DOHH2 (cell line): Measurements from ENCODE around the gene CLEC10A.
"Not testable (repeated sequence)": the region's sequence is repeated elsewhere in the genome, so short reads cannot be mapped to it uniquely, and the experiment has no call there.

Experiments
- H3F3A ChIP-seq: fragments of 200-600 bp; sonication (generic), shearing (Covaris generic); 2 replicates; pipeline ENCODE4 v1.6.0; 2016; ENCODE audit warnings: antibody characterized with exemption, mild to moderate bottlenecking; ENCODE audit not compliant: control insufficient read depth, insufficient read depth
- H3K27ac ChIP-seq: fragments of 200-600 bp; sonication (generic); 2 replicates; pipeline ENCODE4 v1.5.1; 2014; ENCODE audit warnings: low read depth, mild to moderate bottlenecking, low read length, moderate library complexity
- H3K27me3 ChIP-seq: fragments of 200-600 bp; sonication (generic); 2 replicates; pipeline ENCODE4 v1.6.1; 2014; ENCODE audit warnings: mild to moderate bottlenecking, low read length, mixed read lengths; ENCODE audit not compliant: control insufficient read depth
- H3K36me3 ChIP-seq: fragments of 200-600 bp; sonication (generic); 2 replicates; pipeline ENCODE4 v1.6.1; 2014; ENCODE audit warnings: mild to moderate bottlenecking, low read length, moderate library complexity, mixed read lengths; ENCODE audit not compliant: control insufficient read depth
- H3K4me1 ChIP-seq: fragments of 200-600 bp; sonication (generic); 2 replicates; pipeline ENCODE4 v1.6.1; 2014; ENCODE audit warnings: mild to moderate bottlenecking, low read length, mixed read lengths; ENCODE audit not compliant: control insufficient read depth
- H3K4me2 ChIP-seq: fragments of 200-600 bp; sonication (generic); 2 replicates; pipeline ENCODE4 v1.6.0; 2014; ENCODE audit warnings: mild to moderate bottlenecking, low read length, moderate library complexity
- H3K4me3 ChIP-seq: fragments of 200-600 bp; sonication (generic); 2 replicates; pipeline ENCODE4 v1.5.1; 2014; ENCODE audit warnings: mild to moderate bottlenecking, low read length, mixed read lengths
- H3K79me2 ChIP-seq: fragments of 200-600 bp; sonication (generic); 2 replicates; pipeline ENCODE4 v1.6.1; 2014; ENCODE audit warnings: mild to moderate bottlenecking, low read length, mixed read lengths; ENCODE audit not compliant: control insufficient read depth
- H3K9me2 ChIP-seq: fragments of 200-600 bp; sonication (generic); replicated peaks from 2 replicates; pipeline ENCODE4 v1.6.1; 2014; ENCODE audit warnings: mild to moderate bottlenecking, low read length, mixed read lengths; ENCODE audit not compliant: control insufficient read depth
- H3K9me3 ChIP-seq: fragments of 200-600 bp; sonication (generic); 2 replicates; pipeline ENCODE4 v1.6.1; 2014; ENCODE audit warnings: antibody characterized with exemption, low read length, mixed read lengths; ENCODE audit not compliant: control insufficient read depth, insufficient read depth
- H4K20me1 ChIP-seq: fragments of 200-600 bp; sonication (generic); 2 replicates; pipeline ENCODE4 v1.6.0; 2014; ENCODE audit warnings: low read depth, mild to moderate bottlenecking, antibody characterized with exemption, low read length, moderate library complexity; ENCODE audit not compliant: control insufficient read depth, insufficient read depth
- EZH2phosphoT487 ChIP-seq: fragments of 200-600 bp; sonication (generic); IDR thresholded peaks from 2 replicates; pipeline ENCODE4 v1.6.1; 2017; ENCODE audit warnings: borderline replicate concordance, mild to moderate bottlenecking, antibody characterized with exemption, low read length, moderate library complexity, mixed read lengths
- TF ChIP-seq, protein P1 (sequence below): fragments of 200-600 bp; sonication (generic); IDR thresholded peaks from one replicate; pipeline ENCODE4 v1.5.1; 2014; ENCODE audit warnings: antibody characterized with exemption, mild to moderate bottlenecking, low read depth, low read length; ENCODE audit not compliant: poor library complexity, severe bottlenecking

CLEC10A gene

DNA sequence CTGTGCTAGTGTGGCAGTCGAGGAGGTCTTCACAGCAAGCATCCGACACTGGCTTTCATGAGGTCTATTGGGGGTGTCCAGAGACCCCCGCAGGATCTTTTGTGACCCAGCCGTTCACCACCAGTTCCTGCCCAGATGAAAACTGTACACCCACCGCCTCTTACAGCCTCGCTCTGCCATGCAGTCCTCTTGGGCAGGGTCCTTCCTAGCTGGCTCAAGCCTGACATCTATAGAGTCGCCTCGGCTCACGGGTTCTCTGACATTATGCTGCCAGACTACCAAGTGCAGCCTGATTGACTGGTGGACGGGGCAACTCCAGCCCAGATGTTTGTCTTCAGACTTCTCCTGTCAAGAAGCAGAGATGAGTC is 14.6 kb upstream of the CLEC10A start:
- no peaks in the 10 kb centered on the region for H3F3A ChIP-seq
- no peaks in the 10 kb centered on the region for H3K27me3 ChIP-seq
- no peaks in the 10 kb centered on the region for H3K9me2 ChIP-seq
- no peak overlapping the region for H3K4me3 ChIP-seq
- no peak overlapping the region for H3K27ac ChIP-seq
- H3K9me3 ChIP-seq: no peaks in the 10 kb centered on the region
- no peaks in the 10 kb centered on the region for H3K4me1 ChIP-seq
- H4K20me1 ChIP-seq: no peaks in the 10 kb centered on the region
- no peaks in the 10 kb centered on the region for H3K79me2 ChIP-seq
- TF ChIP-seq EZH2phosphoT487: no peak
- TF ChIP-seq, protein P1, sequence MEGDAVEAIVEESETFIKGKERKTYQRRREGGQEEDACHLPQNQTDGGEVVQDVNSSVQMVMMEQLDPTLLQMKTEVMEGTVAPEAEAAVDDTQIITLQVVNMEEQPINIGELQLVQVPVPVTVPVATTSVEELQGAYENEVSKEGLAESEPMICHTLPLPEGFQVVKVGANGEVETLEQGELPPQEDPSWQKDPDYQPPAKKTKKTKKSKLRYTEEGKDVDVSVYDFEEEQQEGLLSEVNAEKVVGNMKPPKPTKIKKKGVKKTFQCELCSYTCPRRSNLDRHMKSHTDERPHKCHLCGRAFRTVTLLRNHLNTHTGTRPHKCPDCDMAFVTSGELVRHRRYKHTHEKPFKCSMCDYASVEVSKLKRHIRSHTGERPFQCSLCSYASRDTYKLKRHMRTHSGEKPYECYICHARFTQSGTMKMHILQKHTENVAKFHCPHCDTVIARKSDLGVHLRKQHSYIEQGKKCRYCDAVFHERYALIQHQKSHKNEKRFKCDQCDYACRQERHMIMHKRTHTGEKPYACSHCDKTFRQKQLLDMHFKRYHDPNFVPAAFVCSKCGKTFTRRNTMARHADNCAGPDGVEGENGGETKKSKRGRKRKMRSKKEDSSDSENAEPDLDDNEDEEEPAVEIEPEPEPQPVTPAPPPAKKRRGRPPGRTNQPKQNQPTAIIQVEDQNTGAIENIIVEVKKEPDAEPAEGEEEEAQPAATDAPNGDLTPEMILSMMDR: no peak
- no peaks in the 10 kb centered on the region for H3K36me3 ChIP-seq
- H3K4me2 ChIP-seq: no peak overlapping the region

DNA sequence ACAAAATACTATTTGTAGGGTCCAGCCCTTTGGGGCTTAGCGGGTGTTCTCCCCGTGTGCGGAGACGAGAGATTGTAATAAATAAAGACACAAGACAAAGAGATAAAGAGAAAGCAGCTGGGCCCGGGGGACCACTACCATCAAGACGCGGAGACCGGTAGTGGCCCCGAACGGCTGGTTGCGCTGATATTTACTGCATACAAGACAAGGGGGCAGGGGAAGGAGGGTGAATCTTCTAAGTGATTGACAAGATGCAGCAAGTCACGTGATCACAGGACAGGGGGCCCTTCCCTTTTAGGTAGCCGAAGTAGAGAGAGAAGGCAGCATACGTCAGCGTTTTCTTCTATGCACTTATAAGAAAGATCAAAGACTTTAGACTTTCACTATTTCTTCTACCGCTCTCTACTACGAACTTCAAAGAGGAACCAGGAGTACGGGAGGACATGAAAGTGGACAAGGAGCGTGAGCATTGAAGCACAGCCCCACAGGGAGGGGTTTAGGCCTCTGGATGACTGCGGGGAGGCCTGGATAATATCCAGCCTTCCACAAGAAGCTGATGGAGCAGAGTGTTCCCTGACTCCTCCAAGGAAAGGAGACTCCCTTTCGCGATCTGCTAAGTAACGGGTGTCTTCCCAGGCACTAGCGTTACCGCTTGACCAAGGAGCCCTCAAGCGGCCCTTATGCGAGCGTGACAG is 11.4 kb upstream of the CLEC10A start:
- not testable (repeated sequence) for H3K36me3 ChIP-seq, H3K27me3 ChIP-seq

DNA sequence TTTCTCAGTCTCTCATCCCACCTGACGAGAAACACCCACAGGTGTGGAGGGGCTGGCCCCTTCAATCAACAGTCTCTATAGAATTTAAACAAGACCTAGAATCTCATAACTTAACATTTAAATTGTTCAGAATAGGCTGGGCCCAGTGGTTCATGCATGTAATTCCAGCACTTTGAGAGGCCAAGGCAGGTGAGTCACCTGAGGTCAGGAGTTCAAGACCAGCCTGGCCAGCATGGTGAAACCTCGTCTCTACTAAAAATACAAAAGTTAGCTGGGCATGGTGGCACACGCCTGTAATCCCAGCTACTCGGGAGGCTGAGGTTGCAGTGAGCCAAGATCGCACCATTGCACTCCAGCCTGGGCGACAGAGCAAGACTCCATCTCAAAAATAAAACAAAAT is 9.5 kb upstream of the CLEC10A start:
- not testable (repeated sequence) for H3K9me3 ChIP-seq, H3K4me3 ChIP-seq, H3K9me2 ChIP-seq, H4K20me1 ChIP-seq, H3K4me1 ChIP-seq, H3K27me3 ChIP-seq, H3K36me3 ChIP-seq, H3K27ac ChIP-seq, H3K4me2 ChIP-seq, H3K79me2 ChIP-seq, H3F3A ChIP-seq

More for the DNA sequence above, 11.4 kb upstream of the CLEC10A start:
- not testable (repeated sequence) for H3F3A ChIP-seq, H3K4me3 ChIP-seq, H3K27ac ChIP-seq, H3K4me1 ChIP-seq, H4K20me1 ChIP-seq, H3K9me3 ChIP-seq, H3K79me2 ChIP-seq, H3K9me2 ChIP-seq, H3K4me2 ChIP-seq

DNA sequence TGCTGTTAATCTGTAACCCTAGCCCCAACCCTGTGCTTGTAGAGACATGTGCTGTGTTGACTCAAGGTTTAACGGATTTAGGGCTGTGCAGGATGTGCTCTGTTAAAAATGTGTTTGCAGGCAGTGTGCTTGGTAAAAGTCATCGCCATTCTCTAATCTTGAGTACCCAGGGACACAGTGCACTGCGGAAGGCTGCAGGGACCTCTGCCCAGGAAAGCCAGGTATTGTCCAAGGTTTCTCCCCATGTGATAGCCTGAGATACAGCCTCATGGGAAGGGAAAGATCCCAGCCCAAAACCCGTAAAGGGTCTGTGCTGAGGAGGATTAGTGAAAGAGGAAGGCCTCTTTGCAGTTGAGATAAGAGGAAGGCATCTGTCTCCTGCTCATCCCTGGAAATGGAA is 8.4 kb upstream of the CLEC10A start:
- not testable (repeated sequence) for H3K4me2 ChIP-seq, H3K27ac ChIP-seq

DNA sequence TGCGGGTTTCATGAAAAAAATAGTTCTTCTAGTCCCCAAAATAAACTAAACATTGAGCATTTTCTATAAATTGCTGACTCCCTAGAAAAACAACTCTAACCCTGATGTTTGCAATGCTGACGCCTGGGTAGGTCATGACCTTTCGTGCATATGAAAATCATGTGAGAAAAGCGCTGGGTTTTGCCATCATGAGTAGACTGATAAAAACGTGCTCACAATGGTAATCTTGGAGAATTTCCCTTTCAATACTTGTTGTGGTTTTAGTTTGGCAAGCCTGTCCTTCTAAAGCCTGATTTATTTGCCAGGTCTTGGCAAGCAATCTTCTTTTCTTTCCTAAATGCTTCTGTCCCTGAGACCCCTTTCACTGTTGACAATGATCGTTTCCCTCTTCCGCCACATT is 4.0 kb upstream of the CLEC10A start:
- Histone ChIP-seq H3K4me2 (no peak overlapping the region), H3K4me3 (no peak overlapping the region), H3K36me3 (no peaks in the 10 kb centered on the region), H3F3A (no peaks in the 10 kb centered on the region), H3K9me3 (no peaks in the 10 kb centered on the region), H3K79me2 (no peaks in the 10 kb centered on the region), H3K27ac (no peak overlapping the region), H4K20me1 (no peaks in the 10 kb centered on the region), H3K27me3 (peaks cover 8% of the 10 kb centered on the region; the same call in 1 of the 2 replicates), H3K9me2 (no peaks in the 10 kb centered on the region), H3K4me1 (no peaks in the 10 kb centered on the region)
- TF ChIP-seq, protein P1: no peak
- no peak for TF ChIP-seq EZH2phosphoT487

More for the DNA sequence above, 8.4 kb upstream of the CLEC10A start:
- H3K79me2 ChIP-seq, H4K20me1 ChIP-seq, H3K4me1 ChIP-seq, H3K4me3 ChIP-seq, H3K9me2 ChIP-seq, H3F3A ChIP-seq, H3K27me3 ChIP-seq, H3K9me3 ChIP-seq, H3K36me3 ChIP-seq: not testable (repeated sequence)
